ENCODE results near the gene ZNF491.

ZNF491 gene

DNA sequence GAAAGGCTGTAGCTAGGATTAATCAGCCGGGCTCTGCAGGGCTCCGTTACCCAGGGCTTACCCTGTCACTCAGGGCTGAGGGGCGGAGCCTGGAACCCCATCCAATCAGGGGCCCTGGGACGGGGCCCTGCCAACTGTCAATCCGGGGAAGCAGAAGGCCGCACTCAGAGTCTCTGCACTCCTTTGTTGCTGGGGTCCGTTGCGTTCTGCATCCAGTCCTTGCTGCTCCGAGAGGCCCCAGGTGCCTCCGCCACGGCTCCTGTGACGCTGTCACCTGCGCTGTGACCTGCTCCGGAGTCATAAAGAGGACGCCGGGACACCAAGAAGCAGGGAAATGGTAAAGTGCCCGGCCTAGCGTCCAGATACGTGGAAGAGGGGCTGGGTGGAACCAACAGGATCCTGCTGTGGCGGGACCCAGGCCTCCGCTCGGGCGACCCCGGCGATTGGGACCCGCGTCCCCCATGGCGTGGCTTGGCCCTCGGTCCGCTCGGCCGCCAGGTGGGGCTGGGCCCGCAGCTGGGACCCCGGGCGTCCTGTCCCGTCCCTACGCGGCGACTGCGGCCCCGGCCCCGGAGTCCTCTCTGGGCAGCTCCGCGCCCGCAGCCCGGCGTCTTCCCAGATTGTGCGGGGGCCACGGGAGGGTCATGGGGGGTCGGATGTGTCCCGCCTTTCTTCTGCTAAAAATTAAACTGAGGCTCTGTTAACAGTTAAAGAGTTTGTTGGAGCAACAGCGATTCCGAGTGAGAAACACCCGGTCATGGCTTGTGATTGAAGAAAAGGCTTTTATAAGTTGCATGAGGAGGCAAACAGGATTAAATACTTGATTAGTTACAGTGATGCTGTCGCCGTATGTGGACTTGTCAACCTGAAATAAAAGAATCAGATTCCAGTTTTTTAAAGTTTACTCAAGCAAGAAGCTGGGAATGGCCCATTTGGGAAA is at the start of gene ZNF491:
Gene ZNF491 (plus strand): TSS at position 133 of the 940 bp plus-strand sequence. CDS start 7,431 bp downstream, outside the sequence.
- peak within 1 kb of the TSS; percentile 90 for H3K4me3 Mint-ChIP-seq
- DNase-seq, result peak; percentile 92

DNA sequence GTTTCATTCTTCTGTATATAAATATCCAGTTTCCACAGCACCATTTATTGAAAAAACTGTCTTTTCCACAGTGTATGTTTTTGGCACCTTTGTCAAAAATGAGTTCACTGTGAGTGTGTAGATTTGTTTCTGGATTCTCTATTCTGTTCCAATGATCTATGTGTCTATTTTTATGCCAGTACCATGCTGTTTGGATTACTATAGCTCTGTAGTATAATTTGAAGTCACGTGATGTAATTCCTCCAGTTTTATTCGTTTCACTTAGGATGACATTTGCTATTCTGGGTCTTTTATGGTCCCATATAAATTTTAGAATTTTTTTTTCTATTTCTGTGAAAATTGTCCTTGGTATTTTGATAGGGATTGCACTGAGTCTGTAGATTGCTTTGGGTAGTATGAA is 48.6 kb upstream of the ZNF491 start:
- peaks cover 12% of the 10 kb centered on the region for H3K36me3 Mint-ChIP-seq (ENCODE audit: low read depth)
- H3K4me3 Mint-ChIP-seq, result no peak overlapping the region
- peaks cover 5% of the 10 kb centered on the region for H3K4me1 Mint-ChIP-seq
- TF ChIP-seq, protein P1, sequence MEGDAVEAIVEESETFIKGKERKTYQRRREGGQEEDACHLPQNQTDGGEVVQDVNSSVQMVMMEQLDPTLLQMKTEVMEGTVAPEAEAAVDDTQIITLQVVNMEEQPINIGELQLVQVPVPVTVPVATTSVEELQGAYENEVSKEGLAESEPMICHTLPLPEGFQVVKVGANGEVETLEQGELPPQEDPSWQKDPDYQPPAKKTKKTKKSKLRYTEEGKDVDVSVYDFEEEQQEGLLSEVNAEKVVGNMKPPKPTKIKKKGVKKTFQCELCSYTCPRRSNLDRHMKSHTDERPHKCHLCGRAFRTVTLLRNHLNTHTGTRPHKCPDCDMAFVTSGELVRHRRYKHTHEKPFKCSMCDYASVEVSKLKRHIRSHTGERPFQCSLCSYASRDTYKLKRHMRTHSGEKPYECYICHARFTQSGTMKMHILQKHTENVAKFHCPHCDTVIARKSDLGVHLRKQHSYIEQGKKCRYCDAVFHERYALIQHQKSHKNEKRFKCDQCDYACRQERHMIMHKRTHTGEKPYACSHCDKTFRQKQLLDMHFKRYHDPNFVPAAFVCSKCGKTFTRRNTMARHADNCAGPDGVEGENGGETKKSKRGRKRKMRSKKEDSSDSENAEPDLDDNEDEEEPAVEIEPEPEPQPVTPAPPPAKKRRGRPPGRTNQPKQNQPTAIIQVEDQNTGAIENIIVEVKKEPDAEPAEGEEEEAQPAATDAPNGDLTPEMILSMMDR (IDR thresholded peaks at IDR 0.05), result no peak
- peaks cover 9% of the 10 kb centered on the region for H3K27me3 Mint-ChIP-seq (ENCODE audit: low read depth, poor library complexity)
- no peak for DNase-seq
- H3K9me3 Mint-ChIP-seq, result peaks cover 85% of the 10 kb centered on the region
- no peak overlapping the region for H3K27ac Mint-ChIP-seq

More for the DNA sequence above, at the start of gene ZNF491:
- Mint-ChIP-seq H3K9me3 (peaks cover 42% of the 10 kb centered on the region), H3K27ac (peak within 1 kb of the TSS; percentile 99), H3K36me3 (ENCODE audit: low read depth) (peaks cover 26% of the 10 kb centered on the region), H3K4me1 (peaks cover 18% of the 10 kb centered on the region), H3K27me3 (ENCODE audit: low read depth, poor library complexity) (peaks cover 25% of the 10 kb centered on the region)
- TF ChIP-seq, protein P1 (IDR thresholded peaks at IDR 0.05), result peak; percentile 30

DNA sequence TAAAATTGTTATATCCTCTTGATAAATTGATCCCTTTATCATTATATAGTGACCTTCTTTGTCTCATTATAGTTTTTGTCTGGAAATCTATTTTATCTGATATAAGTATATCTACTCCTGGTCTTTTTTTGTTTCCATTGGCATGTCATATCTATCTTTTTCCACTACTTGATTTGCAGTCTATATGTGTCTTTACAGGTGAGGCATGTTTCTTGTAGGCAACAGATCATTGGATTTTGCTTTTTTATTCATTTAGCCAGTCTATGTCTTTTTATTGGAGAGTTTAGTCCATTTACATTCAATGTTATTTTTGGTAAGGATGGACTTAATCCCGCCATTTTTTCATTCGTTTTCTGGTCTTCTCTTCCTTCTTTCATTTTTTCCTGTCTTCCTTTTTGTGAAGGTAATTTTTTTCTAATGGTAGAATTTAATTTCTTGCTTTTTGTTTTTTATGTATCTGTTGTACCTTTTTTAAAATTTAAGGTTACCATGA is 46.0 kb upstream of the ZNF491 start:
- H3K4me1 Mint-ChIP-seq, result no peaks in the 10 kb centered on the region
- peaks cover 5% of the 10 kb centered on the region for H3K27me3 Mint-ChIP-seq (ENCODE audit: low read depth, poor library complexity)
- peaks cover 91% of the 10 kb centered on the region for H3K9me3 Mint-ChIP-seq
- no peak overlapping the region for H3K27ac Mint-ChIP-seq
- H3K36me3 Mint-ChIP-seq (ENCODE audit: low read depth), result peaks cover 5% of the 10 kb centered on the region
- DNase-seq, result no peak
- H3K4me3 Mint-ChIP-seq, result no peak overlapping the region
- TF ChIP-seq, protein P1 (IDR thresholded peaks at IDR 0.05), result no peak

DNA sequence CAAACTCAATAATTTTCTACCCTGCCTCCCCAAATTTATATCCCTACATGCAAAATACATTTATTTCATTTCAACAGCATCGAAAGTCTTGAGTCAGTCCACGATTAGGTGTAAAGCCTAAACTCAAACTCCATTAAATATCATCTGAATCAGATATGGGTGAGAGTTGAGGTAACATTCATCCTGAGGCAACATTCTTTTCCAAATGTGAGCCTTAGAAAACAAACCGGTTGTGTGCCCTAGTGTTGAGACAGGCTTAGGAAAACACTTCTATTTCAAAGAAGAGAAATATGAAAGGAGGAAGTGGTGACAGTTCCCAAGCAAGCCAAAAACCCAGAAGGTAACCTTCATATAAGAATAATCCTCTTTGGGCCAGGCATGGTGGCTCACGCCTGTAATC is 43.7 kb upstream of the ZNF491 start:
- Mint-ChIP-seq H3K27ac (no peak overlapping the region), H3K4me3 (no peak overlapping the region), H3K36me3 (ENCODE audit: low read depth) (no peaks in the 10 kb centered on the region), H3K4me1 (no peaks in the 10 kb centered on the region), H3K27me3 (ENCODE audit: low read depth, poor library complexity) (peaks cover 5% of the 10 kb centered on the region), H3K9me3 (peaks cover 90% of the 10 kb centered on the region)
- DNase-seq, result no peak
- TF ChIP-seq, protein P1 (IDR thresholded peaks at IDR 0.05), result no peak

DNA sequence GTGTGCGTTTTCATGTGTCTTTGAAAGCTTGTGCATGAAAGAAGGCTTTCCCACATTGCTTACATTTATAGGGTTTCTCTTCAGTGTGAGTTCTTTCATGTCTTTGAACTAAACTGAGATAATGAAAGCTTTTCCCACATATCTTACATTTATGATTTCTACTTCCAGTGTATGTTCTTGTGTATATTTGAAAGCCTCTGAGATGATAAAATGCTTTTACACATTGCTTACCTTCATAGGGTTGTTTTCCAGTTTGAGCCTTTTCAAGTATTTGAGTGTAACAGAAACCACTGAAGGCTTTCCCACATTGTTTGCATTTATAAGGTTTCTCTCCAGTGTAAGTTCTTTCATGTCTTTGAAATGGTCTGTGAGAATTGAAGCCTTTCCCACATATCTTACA is 41.4 kb upstream of the ZNF491 start:
- Mint-ChIP-seq H3K9me3 (peaks cover 74% of the 10 kb centered on the region), H3K36me3 (ENCODE audit: low read depth) (no peaks in the 10 kb centered on the region), H3K27me3 (ENCODE audit: low read depth, poor library complexity) (peaks cover 17% of the 10 kb centered on the region), H3K4me3 (no peak overlapping the region), H3K27ac (no peak overlapping the region), H3K4me1 (no peaks in the 10 kb centered on the region)
- TF ChIP-seq, protein P1 (IDR thresholded peaks at IDR 0.05), result no peak
- no peak for DNase-seq
